NCI-H82 treated with DMSO at 0.1 percent for 48 hours (cell line): ENCODE results near the gene SH3BP2.

Experiments used
- DNase-seq: peaks from one replicate; lab custom pipeline; 2025; ENCODE audit not compliant: unreplicated experiment; lab: John Stamatoyannopoulos, UW

SH3BP2 gene

DNA sequence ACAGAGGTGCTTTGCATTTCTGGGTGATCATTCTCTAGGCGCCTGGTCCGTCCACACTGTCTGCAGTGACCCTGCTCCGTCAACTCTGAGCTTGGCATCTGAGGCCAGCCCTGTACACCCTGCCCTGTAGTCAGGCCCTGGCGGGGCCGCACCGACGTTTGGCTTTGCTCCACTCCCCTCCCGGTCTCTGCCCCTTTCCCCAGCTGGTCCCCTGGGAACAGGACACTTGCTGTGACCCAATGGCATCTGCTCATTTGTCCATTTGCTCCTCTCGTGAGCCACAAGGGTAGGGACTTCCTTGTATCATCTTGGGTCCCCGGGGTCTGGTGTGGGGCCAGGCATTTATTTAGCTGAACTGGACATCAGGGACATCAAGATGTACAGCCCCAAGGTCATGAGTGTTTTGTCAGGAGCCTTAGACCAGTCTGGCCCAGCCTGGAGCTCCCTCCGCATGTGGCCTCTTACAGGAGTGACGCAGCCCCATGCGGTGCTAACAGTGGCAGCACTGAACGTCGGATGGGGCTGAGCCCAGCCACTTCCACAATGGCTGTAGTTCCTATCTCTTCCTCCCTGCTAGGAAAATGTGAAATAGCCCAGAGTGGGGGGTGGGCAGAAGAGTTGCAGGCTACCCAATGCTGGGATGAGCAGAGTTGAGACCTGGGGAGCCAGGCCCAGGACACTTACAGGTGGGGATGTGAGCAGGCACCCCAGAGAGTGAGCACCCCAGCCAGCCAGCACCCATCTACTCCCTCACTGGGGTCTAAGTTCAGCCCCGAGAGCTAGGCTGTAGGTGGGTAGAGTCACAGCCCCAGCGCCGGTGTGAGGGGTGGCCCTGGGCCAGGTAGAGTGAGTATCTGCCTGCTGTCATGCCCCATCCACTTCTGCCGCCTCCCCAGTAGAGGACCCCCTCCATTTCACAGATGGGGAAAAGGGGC lies 2.0 kb upstream of the SH3BP2 start:
- no peak for DNase-seq

DNA sequence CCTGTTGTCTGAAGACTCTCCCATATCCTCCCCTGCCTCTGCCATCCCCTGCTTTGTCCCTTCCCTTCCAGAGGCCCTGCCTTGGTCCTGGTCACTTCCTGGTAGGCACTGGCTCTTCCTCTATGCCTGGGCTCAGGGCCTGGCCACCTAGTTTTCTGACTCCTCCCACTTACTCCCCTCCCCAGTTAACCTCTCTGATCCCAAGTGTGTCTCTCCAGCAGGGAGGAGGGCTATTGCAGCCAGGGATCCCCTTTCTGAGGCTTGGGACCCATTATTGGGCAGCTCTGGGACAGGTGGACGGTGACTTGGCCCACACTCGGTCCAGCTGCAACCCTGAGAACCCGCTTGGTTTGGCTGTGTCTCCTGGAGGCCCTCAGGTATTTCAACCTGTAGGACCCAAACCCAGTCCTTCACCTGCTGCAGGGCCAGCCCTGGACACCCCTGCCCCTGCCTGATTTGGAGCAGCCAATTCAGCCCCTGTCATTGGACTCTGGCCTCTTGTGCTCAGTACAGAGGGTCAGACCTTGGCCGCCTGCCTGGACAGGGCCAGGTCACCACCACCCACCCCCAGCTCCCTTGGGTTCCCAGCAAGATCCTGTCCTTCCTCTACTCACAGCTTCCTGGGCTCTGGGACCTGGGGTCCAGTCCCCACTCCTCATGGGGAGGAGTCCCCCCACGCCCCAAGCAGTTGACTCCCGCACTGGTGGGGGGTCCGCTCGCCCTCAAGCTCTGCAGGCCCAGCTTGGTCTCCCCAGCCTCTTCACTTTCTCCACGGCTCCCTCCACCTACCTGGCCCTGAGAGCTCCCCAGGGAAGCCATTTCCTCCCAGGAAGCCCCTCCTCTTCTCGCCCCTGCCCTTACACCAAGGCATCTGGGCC lies 1.1 kb upstream of the SH3BP2 start:
- no peak for DNase-seq

DNA sequence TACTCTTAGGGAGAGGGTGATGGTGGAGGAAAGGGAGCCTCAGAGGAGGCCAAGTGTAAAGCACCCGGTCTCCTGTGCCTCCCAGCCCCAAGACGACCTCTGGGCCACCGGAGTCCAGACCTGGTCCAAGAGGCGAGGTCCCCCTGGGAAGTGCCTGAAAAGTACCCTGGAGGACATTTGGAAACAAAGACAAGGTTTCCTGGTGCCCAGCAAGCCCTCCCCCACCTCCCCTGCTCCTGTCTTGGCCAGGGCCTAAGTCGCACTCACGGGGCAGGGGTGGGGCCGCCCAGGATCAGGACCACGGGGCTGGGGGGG lies 532 bp upstream of the SH3BP2 start:
- DNase-seq, result no peak

DNA sequence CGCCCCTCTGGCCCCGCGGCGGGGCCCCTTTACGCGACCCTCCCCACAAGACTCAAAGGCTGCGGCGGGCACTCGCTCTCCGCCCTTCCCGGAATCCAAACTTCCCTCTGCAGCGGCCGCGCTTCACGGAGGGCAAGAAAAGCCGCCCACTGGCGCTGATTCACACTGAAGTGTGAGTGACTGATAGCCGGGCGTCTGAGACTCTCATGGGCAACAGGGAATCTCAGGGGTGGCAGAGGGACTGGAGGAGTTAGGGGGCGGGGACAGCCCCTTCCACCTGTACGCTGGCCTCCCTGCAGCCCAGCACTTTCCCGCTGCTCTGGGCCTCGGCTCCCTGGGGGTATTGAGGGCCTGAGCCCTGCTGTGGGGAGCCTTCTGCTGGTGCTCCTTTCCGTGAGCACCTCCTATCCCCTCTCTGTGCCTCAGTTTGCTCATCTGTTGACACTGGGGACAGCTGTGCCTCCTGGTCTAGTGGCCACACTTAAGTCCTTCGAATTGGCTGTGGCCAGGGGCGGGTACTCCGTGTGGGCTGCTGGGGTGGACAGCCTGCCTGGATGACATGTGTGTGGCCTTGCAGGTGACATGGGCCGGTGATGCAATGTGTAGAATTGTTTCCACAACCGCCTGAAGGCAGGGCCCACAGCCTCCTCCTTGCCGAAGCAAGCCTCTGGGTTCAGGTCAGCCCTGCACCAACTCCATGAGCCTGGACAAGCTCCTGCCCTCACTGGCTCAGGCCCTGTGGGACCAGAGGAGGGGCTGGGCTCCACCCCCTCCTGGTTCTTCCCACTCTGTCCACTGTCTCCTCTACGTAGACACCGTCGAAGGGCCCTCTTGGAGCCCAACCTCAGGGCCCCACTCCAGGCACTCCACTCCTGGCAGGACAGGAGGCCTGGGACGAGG lies 951 bp downstream of the SH3BP2 start:
- DNase-seq, result no peak

DNA sequence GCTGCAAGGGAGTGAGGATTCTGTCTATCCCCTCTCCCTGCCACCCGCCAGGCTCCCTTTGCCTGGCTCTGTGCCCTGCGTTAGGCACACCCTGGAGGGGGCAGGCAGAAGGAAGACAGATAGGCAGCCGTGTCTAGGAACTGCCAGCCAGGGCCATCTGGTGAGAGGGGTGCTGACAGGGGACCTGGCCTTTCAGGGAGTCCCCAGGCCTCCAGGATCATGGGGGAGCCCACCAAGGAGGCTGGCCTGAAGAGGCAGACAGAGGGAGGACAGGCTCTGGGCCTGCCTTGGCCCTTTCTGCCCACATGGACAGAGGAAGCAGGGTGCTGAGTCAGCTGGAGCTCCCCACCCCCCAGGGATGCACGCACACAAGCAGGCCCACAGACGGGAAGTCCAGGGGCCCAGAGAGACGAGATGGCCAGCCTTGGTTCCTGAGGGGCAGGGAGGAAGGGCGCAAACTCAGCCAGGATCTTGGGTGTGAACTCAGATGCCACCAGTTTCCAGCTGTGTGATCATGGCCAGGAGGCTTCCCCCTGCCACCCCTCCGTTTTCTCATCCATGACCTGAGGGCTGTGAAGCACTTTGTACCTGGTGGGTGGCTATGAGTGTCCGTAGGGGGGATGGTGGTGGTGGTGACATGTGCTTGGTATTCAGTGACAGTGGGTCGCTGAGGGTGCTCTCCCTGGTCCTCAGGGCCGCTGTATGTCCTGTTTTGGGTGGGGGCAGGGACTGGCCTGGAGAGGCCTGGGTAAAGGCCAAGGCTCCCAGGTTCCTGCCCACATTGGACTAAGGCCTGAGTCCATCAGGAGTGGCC lies 1.8 kb downstream of the SH3BP2 start:
- no peak for DNase-seq

DNA sequence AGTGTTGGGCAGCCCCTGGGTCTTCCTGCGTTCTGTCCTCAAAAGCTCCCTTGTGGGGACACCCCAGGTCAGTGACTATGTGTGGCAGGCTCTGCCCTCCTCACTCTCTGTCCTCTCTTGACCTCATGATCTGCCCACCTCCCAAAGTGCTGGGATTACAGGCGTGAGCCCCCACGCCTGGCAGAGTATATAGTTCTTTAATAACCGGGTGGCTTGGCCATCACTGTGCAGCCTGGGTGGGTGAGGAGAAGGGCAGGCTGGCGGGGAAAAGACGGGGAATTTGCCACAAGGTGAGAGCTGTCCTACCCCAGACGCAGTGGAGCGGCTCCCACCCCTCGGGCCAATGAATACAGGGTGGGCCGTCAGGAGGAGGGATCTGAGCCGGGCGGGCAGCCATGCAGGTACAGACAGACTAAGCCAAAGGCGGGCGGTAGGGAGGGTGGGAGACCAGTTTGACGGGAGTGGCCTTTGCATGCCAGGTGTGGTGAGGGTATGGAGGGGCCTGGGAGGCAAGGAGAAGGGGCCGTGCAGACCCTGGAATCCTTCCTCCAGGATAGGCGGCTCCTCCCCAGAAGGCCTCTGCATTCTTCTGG lies 2.5 kb downstream of the SH3BP2 start:
- no peak for DNase-seq

DNA sequence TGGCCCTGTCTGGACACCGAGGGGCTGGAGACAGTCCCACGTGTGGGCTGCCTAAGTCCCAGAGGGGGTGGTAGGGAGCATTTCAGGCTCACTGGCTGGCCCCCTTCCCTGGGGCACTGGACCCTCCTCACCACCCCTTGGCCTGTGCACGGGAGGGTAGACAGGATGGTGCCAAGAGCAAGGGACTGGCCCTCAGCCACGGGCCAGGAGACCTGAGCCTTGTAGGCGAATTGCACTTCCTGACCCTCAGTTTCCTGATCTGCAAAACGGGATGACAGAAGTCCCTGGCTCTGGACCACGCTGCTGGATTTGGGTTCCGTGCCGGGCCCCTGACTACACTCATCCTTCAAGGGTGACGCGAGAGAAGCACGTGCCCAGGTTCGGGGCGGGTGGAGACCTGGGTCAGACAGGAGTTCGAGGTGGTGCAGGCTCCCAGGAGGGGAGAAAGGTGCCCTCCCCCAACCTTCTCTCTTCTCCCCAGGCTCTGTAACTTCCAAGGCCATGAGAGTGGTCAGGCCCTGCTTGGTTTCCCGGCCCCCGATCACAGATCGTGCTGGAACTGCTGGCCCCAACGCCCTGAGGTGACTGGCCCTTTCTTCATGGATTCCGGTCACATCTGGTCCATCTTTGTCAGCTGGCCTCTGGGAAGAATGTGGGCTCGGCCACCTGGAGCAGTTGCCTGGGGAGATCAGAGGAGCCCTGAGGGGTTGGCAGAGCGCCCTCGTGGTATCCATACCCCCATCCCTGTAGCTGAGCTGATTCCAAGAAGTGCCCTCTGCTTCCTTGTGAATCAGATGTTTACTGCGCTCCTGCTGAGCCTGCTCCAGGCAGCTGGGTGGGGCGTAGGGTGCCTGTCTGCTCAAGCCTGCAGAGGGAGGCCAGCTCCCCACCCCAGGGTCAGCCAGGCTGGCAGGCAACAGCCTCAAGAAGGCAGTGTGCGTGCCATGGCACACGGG lies 3.3 kb downstream of the SH3BP2 start:
- DNase-seq, result no peak

DNA sequence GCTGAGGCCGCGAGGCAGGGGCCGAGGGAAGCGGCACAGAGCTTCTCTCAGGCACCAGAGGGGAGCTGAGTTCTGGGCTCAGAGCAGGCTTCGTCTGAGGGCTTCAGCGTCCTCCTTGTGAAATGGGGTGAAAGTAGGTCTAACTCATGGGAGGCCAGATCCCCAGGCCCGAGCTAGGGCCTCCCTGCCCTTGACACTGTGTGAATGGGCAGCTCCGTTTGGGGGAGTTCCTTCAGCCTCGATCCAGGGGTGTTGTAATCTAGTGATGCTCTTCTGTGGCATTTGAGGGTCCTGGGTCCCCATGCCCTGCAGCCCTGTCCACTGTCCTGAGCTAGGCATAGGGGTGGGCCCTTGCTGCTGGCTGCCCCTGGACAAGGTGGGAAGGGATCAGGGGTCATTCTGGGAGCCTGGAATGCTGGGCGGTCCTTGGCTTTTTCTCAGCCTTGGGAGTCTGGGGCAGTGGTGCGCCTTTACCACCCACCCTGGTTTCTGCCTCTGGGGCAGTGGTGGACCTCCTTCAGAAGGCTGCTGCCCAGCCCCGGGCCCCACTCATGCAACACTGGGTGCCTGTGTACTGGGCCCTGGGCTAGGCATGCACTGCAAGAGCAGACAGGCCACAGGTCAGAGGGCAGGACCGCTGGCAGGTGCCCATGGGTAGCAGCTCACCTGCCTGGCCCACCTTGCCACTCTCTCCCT lies 4.1 kb downstream of the SH3BP2 start:
- DNase-seq, result no peak

DNA sequence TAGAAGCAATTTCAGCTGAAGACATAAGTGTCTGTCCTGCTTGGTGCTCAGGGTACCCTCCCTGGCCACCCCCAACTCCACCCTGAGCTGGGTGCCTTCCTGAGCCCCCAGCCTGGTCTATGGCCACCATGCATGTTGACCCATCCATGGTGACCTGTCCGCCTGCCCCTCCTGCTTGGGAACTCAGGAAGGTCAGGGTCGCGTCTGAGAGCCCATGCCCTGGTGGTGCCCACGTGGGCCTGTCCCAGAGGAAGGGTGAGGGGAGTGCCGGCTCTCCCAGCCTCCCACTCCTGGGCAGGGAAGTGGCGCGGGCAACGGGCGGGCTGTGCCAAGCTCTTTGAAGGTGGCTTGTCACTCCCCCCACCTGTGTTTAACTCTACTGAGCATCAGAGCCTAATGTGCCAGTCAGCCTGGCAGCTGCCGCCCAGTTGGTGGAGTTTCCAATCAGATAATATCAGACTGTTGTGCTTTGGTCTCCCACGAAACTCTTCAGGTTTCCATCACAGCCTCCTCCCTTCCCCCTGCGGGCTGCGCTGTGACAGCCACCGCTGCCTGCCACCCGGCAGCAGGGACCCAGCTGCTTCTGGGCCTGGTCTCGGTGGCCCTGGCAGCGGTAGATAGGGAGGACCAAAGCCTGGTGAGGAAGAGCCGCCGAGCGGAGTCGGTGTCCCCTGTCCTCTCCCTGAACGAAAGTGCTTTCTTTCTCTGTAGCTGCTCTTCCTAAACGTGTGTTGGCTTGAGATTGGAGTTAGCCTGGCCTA lies 4.8 kb downstream of the SH3BP2 start:
- no peak for DNase-seq

DNA sequence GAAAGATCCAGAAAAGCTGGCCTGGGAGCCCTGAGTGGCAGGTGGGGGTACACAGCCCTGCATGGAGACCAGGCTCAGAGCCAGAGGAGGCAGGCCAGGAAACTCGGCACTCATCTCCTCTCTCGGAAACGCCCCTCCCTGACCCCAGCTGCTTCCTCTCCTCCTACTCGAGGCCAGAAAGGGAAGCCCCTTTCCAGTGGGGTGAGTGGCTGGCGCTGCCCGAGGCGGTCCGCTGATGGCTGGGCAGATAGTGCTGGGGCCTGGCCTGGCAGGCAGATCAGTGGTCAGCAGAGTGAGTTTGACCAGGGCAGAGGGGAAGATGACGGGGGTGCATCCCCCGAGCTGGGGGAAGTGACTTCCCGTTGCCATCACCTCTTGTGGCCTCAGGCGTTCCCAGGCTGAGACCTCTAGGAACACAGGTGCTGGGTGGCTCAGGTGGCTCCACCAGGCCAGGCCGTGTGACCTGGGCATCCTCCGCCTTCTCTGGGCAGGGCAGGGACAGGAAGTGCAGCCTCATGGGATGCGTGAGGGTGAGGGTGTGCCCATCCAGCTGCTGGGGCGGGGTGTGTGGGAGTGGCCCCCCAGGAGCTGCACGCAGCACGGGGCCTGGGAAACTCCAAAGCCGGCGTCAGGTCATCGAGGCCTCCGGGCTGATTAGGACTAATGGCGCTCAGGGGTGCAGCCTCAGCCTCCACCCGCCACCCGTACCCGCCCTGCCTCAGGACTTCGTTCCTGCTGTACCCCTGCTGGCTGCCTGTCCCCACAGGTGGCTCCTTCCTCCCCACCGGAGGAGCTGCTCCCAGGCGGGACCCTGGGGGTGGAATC lies 5.7 kb downstream of the SH3BP2 start:
- no peak for DNase-seq

DNA sequence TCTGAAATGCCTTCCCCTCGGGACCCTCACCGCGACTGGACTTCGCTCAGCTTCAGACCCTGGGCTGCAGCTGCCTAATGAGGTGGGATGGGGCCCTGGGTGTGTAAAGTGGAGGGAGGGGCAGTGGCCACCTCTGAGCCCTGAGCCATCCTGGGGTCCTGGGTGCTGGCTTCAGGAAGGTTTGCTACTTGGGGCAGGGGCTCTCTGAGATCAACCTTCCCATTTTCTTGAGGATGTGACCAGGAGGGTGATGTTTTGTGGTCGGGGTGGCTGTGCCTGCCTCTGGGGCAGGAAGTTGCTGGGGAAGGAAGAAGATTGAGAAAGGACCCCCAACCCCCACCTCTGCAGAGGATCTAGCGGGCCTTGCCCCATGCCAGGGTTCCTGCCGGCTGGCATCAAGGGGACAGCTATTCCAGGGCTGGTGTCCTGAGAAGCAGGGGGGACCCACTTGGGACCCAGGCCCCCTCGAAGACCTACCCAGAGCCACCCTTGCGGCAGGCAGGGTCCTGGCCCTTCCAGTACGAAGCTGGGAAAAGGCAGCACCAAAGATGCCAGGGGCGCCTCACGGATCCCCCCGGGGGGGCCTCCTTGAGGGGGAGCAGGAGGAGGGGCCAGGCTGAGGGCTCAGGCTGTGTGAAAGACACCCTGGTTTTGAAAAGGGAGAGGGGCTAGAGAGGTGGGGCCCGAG lies 6.5 kb downstream of the SH3BP2 start:
- no peak for DNase-seq

DNA sequence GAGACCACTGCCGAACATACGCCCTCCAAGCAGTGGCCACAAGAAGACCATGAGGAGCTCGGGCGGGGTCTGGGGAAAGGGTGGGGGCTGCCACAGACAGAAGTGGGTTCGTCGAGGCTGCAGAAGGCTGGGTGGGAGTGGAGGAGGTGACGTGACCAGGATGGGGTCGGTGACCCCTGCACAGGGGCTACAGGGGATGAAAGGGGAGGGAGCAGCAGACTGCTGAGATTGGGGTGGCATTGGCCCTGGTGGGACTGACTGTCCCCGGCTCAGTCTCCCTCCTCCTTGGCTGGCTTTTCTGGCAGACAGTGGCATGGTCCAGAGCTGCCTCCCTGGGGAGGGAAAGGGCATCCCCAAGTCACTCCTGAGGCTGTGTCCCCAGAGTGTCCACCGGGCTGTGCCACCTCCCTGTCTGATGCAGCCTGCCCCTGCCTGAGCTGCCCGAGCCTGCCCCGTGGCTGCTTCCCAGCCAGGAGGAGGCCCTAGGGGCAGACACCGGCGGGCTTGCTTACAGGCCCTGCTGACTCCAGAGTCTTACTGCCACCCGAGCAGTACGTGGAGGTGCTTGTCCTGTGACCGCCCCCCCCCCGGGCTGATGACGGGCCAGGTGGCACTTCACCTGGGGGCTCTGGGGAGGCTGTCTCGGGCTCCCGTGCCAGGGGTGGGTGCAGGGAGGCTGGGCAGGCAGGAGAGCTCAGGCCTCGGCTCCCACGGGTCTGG lies 7.2 kb downstream of the SH3BP2 start:
- no peak for DNase-seq

DNA sequence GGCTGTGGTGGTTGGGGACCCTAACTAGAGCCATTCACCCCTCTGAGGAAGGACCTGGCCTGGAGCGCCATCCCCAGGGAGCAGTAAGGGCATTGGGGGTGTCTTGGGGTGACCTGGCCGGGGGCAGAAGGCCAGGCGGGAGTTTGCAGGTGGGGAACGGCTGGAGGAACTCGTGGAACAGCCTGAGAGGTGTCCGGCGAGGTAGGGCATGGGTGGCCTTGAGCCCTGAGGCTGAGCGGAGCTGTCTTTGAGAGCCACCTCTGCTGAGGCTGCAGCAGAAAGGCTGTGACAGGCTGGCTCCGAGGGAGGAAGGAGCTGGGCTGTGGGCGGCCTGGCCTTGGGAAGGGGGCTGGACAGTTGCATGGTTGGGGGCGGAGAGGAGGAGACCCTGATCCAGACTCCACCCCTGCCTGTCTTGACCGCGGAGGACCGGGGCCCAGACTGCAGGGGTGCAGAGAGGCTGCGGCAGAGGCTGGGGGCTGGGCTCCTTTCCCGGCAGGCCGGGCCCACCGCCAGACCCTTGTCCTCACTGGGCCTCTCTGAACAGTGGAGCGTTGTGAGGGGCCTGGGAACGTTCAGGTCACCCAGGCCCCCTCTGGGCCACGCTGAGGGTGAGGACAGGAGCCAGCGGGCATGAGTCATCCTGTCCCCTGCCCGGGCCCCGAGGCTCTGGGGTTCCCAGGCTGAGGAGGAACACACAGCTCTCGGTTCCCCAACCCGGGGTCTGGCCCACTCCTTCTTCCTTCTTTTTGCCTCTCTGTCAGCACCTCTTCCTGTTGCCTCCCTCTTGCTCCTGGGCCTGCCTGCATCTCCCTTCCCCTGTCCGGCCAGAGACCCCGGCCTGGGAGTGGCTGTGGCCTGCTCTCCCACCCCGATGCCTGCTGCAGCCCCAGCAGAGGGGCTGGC lies 8.1 kb downstream of the SH3BP2 start:
- no peak for DNase-seq
